ENCODE results near the gene KCTD20. TPM values are rescaled to one million over a fixed set of nuclear protein-coding genes. Genes with fewer than 3 reads are reported as not detected.

Gene KCTD20
- total RNA-seq, 1 donor from 2014 or later, result 51.8 TPM

DNA sequence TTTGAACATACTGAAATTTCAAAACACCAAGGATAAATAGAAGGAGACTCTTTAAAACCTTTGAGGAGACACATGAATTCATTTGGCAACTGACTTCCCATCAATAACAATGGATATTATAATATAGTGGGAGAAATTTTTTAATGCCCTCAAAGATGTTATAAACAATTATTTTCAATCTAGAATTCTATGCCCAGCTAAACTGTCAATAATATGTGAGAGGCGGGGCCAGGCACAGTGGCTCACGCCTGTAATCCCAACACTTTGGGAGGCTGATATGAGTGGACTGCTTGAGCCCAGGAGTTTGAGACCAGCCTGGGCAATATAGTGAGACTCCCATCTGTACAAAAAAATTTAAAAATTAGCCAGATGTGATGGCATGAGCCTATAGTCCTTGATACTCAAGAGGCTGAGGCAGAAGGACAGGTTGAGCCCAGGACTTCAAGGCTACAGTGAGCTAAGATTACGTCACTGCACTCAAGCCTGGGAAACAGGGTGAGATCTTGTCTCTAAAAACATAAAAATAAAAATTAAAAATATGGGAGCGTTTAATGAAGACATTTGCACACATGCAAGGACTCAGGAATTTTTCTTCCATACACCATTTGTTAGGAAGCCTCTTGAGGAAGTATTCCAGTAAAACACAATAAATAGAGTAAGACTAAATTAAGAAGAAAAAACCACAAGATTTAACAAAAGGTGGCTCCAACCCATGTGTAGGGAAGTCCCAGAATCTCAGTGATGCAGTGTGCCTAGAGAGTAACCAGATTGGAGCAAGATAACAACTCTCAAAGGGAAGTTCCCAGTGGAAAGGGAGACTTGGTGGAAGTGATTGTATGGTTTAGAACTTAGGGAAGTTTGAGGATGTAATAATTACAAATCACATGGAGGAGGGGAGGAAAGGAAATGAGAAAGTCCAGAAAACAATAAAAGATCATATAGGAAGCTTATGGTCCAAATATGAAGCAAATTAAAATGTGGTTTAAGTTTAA is 29.0 kb upstream of the KCTD20 start:
- no peaks in the 10 kb centered on the region for H3K36me3 Mint-ChIP-seq
- DNase-seq (ENCODE audit: extremely low spot score, unreplicated experiment), result no peak
- no peak overlapping the region for H3K27ac Mint-ChIP-seq
- no peaks in the 10 kb centered on the region for H3K27me3 Mint-ChIP-seq
- no peaks in the 10 kb centered on the region for H3K9me3 Mint-ChIP-seq
- no peaks in the 10 kb centered on the region for H3K4me1 Mint-ChIP-seq (ENCODE audit: unreplicated experiment)
- no peak overlapping the region for H3K4me3 Mint-ChIP-seq
- TF ChIP-seq, protein P1, sequence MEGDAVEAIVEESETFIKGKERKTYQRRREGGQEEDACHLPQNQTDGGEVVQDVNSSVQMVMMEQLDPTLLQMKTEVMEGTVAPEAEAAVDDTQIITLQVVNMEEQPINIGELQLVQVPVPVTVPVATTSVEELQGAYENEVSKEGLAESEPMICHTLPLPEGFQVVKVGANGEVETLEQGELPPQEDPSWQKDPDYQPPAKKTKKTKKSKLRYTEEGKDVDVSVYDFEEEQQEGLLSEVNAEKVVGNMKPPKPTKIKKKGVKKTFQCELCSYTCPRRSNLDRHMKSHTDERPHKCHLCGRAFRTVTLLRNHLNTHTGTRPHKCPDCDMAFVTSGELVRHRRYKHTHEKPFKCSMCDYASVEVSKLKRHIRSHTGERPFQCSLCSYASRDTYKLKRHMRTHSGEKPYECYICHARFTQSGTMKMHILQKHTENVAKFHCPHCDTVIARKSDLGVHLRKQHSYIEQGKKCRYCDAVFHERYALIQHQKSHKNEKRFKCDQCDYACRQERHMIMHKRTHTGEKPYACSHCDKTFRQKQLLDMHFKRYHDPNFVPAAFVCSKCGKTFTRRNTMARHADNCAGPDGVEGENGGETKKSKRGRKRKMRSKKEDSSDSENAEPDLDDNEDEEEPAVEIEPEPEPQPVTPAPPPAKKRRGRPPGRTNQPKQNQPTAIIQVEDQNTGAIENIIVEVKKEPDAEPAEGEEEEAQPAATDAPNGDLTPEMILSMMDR (conservative IDR thresholded peaks at IDR 0.05), result no peak

DNA sequence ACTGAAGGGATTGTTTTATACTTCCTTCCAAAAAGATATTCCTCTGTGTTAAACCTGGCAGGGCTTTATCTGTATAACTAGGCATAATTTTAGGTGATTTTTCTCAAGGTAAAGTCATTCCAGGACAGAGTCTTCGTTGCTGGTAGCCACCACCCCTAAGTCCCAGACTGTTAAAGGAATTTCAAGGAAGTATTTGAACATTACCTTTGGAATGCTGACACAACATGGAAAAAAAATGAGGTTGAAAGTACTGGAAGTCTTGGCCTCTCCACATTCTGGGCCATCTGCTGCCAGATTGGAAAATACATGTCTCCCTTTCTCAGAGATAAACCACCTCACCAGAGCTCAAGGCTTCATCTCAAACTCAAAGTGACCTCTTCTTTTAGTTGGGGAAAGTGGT is 28.3 kb upstream of the KCTD20 start:
- DNase-seq (ENCODE audit: extremely low spot score, unreplicated experiment), result no peak
- Mint-ChIP-seq H3K4me3 (no peak overlapping the region), H3K27me3 (no peaks in the 10 kb centered on the region), H3K4me1 (ENCODE audit: unreplicated experiment) (no peaks in the 10 kb centered on the region), H3K27ac (no peak overlapping the region), H3K9me3 (no peaks in the 10 kb centered on the region), H3K36me3 (no peaks in the 10 kb centered on the region)
- TF ChIP-seq, protein P1 (conservative IDR thresholded peaks at IDR 0.05), result no peak

DNA sequence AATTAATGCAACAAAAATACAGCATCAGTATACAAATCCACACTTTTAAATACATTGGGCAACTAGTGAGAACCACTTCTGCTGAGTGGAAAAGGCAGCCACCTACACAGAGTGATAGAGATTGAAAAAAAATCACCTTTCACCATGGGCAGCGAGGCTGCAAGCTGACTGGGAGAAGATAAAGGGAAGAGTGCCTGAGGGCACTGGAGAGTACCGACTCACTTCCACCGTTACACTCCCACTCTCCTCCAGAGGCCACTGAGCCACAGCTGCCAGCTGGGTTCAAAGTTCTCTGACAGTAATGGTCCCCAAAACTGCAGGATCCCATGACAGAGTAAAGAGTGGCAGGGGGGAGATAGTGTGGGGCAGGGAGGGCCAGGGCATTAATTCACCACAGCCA is 24.2 kb upstream of the KCTD20 start:
- H3K4me1 Mint-ChIP-seq (ENCODE audit: unreplicated experiment), result peaks cover 7% of the 10 kb centered on the region
- no peaks in the 10 kb centered on the region for H3K9me3 Mint-ChIP-seq
- no peak overlapping the region for H3K27ac Mint-ChIP-seq
- TF ChIP-seq, protein P1 (conservative IDR thresholded peaks at IDR 0.05), result no peak
- no peak for DNase-seq (ENCODE audit: extremely low spot score, unreplicated experiment)
- no peak overlapping the region for H3K4me3 Mint-ChIP-seq
- no peaks in the 10 kb centered on the region for H3K27me3 Mint-ChIP-seq
- no peaks in the 10 kb centered on the region for H3K36me3 Mint-ChIP-seq

DNA sequence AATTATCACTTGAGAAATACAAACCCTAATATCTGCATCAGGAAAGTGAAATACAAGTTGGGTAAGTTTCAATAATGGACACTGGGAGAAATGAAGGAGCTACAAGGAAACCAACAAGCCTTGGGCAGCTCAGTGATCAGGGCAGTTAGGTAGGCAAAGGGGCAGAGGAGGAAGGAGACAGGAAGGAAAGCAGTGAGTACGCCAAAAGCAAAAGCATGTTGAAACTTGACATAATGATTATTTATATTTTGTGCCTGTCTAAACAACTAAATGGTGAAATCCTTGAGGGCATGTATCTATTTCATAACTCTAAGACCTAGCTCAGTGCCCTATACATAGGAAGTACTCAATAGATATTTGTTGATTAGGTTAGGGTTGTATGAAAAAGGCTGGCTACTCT is 23.5 kb upstream of the KCTD20 start:
- no peak overlapping the region for H3K4me3 Mint-ChIP-seq
- DNase-seq (ENCODE audit: extremely low spot score, unreplicated experiment), result no peak
- TF ChIP-seq, protein P1 (conservative IDR thresholded peaks at IDR 0.05), result no peak
- peaks cover 12% of the 10 kb centered on the region for H3K4me1 Mint-ChIP-seq (ENCODE audit: unreplicated experiment)
- H3K36me3 Mint-ChIP-seq, result no peaks in the 10 kb centered on the region
- no peaks in the 10 kb centered on the region for H3K27me3 Mint-ChIP-seq
- no peak overlapping the region for H3K27ac Mint-ChIP-seq
- H3K9me3 Mint-ChIP-seq, result no peaks in the 10 kb centered on the region

DNA sequence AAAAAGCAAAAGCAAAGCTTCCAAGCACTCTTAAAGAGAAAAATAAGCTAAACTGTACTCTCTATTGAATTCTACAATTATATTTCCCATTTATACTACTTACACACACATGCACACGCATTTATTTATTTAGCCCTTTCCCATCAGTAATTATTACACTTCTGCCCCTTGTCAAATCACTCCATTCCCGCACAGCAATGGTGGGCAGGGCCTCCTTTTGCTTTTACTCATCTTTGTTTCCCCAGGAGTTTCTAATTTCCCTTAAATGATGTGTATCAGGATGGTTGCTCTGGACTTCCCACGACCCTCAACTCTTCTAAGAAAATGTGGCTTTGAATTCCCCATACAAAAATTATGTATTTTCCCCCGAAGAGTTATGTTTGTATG is 20.1 kb upstream of the KCTD20 start:
- Mint-ChIP-seq H3K9me3 (no peaks in the 10 kb centered on the region), H3K27me3 (no peaks in the 10 kb centered on the region), H3K4me3 (peak overlapping the region; percentile 93), H3K36me3 (no peaks in the 10 kb centered on the region), H3K4me1 (ENCODE audit: unreplicated experiment) (peaks cover 12% of the 10 kb centered on the region), H3K27ac (peak overlapping the region; percentile 77)
- no peak for DNase-seq (ENCODE audit: extremely low spot score, unreplicated experiment)
- TF ChIP-seq, protein P1 (conservative IDR thresholded peaks at IDR 0.05), result no peak

All from type B pancreatic cell (in vitro differentiated cells).